Epithelial cell of esophagus (primary cell): ENCODE measurements around the gene MESP2.
A peak's percentile ranks its signal among the peaks of the same experiment; 100 is the strongest.

Experiments used
- DNase-seq: peaks from one replicate; pipeline ENCODE4 v3.0.0; 2010; ENCODE audit warnings: low read depth
- H3K4me3 ChIP-seq: 2 replicates; pipeline ENCODE4 v1.5.1; 2011; ENCODE audit warnings: mild to moderate bottlenecking, low read length, control low read depth
- TF ChIP-seq, protein P1 (sequence below): IDR thresholded peaks from 2 replicates; pipeline ENCODE4 v1.5.1; 2011; ENCODE audit warnings: low read depth, mild to moderate bottlenecking, low read length, control low read depth, inconsistent platforms; ENCODE audit not compliant: insufficient read depth; ENCODE audit errors: missing control alignments

The MESP2 gene

DNA sequence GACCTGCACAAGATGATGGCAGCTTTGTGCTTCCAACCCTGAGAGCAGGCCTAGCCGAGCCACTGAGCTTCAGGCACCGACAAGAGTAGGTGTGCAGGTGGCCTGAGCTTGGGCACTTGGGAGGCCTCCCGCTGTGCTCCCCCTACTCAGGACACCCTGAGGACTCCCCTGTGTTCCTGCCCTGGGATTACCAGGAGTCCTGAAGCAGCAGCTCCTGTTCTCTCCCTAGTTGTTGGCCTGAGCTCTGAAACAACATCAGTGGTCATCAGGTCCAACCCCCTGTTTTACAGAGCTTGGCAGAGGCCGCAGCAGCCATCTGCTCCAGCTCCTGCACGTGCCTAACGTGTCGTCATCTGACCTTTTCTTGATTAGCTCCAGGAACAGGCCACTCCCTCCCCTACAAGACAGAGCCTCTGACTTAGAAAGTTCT lies 8.0 kb upstream of the MESP2 start:
- DNase-seq: no peak
- TF ChIP-seq, protein P1, sequence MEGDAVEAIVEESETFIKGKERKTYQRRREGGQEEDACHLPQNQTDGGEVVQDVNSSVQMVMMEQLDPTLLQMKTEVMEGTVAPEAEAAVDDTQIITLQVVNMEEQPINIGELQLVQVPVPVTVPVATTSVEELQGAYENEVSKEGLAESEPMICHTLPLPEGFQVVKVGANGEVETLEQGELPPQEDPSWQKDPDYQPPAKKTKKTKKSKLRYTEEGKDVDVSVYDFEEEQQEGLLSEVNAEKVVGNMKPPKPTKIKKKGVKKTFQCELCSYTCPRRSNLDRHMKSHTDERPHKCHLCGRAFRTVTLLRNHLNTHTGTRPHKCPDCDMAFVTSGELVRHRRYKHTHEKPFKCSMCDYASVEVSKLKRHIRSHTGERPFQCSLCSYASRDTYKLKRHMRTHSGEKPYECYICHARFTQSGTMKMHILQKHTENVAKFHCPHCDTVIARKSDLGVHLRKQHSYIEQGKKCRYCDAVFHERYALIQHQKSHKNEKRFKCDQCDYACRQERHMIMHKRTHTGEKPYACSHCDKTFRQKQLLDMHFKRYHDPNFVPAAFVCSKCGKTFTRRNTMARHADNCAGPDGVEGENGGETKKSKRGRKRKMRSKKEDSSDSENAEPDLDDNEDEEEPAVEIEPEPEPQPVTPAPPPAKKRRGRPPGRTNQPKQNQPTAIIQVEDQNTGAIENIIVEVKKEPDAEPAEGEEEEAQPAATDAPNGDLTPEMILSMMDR: no peak
- no peak overlapping the region for H3K4me3 ChIP-seq

DNA sequence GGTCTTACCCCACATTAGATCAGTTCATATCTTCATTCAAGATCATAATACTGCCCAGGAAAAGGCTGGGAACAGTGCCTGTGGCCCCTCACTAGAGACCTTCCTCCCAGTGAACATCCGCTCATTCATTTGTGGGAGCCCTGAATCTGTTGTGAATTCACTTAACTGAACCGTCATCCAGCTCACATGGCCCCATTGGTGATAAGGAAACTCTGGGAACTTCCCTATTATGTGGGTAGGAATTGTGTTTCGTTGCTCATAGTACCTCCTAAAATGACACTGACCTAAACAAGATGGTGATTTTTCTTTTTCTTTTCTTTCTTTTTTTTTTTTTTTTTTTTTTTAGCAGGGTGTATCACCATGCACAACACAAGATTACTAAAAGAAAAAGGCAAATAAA lies 6.8 kb upstream of the MESP2 start:
- no peak overlapping the region for H3K4me3 ChIP-seq
- DNase-seq: no peak

DNA sequence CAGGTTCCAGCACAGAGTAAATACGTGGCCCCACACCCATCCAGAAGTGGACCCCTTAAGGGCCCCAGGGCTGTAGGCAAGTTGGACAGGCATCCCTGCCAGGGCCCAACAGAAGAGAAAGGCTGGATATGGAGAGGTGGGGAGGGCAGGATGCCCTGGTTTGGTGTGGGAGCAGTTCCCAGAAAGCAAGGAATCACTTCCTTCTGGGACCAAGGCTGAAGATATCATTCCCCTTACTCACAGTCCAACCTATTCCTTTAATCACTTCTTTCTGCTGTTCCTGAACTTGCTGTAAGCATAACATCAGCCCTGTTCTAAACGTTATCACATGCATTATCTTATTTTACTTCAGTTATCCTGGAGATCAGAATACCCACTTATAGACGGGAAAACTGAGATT lies 6.1 kb upstream of the MESP2 start:
- H3K4me3 ChIP-seq: no peak overlapping the region
- TF ChIP-seq, protein P1: no peak
- DNase-seq: no peak

More for the DNA sequence above, 6.8 kb upstream of the MESP2 start:
- TF ChIP-seq, protein P1: no peak

DNA sequence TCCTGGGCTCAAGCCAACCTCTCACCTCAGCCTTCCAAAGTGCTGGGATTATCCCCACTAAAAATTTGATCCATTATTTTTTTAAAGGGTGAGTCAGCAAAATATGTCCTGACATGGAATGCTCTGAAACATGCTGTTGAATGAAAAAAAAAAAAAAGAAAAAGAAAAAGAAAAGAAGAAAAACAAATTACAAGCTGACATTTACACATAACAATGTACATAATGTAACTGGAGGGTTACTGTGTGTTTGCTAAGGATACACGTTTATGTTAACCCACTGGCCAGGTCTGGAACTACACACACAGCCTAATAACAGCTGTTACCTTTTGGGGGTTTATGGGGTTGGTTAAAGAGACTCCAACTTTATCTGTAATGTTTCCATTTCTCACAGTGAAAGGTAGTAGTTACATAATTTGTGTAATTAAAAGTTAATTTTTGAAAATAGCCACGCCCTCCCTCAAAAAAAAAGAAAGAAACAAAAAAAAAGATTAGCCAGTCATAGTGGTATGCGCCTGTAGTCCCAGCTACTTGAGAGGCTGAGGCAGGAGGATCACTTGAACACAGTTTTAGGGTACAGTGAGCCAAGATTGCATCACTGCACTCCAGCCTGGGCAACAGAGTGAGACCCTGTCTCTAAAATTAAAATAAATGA lies 3.1 kb upstream of the MESP2 start:
- H3K4me3 ChIP-seq: no peak overlapping the region
- TF ChIP-seq, protein P1: peak; percentile 51
- DNase-seq: peak; percentile 56

DNA sequence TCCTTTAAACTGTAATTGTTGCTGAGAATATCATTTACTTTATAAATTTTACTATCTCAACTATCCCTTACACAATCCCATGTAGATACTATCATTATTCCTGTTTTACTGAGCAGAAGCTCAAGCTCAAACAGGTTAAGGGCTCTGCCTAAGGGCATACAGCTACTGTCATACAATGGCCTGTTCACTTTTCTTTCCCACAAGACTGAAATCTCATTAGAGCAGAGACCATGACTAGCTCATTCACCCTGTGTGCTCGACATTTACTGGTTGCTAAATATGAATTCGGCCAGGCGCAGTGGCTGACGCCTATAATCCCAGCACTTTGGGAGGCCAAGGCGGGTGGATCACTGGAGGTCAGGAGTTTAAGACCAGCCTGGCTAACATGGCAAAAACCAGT lies 1.6 kb upstream of the MESP2 start:
- TF ChIP-seq, protein P1: no peak
- peak; percentile 93 for DNase-seq
- H3K4me3 ChIP-seq: no peak overlapping the region

DNA sequence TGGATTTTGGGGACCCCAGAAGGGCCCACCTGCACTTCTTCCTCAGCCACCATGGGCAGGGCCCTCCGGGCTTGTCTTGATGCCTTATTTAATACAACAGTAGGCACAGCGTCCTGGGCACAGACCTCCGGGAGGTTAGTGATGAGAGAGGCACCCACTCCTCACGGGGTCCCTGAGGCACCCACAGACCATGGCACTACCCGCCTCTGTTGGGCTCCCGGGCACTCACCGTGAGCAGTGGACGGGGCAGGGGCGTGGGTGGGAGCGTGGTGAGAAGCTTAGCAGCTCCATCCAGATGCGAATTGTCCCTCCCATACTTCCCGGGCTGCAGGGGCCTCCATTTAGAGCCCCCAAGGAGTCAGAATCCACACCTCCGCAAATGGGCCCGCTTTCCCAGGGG lies 317 bp upstream of the MESP2 start:
- DNase-seq: no peak
- no peak overlapping the region for H3K4me3 ChIP-seq
- TF ChIP-seq, protein P1: no peak

DNA sequence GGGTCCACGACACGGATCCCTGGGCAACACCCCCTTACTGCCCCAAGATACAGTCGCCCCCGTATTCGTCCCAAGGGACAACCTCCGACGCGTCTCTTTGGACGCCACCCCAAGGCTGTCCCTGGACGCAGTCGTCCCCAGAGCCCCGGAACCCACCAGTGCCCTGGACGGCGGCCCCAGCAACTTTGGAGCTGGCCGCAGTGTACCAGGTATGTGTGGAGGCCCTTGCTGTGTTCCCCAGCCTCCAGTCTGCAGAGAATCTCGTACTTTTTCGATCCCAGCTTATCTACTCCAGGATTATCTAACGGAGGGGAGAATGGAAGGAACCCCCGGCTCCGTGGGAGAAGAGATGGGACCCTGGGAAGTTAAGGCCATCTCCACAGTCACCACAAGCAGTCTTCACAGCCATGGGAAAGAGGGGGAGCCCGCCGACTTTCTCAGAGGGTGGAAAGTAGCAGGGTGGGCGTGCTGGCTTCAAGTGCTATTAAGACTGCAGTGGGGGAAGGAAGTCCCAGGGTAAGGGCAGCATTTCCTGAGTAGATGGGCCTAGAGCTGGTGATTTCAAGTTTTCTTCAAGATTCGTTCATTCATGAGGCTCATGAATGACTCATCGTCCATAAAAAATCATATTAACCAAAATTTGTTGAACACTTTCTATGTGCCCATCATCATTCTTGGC lies 1.1 kb downstream of the MESP2 start:
- H3K4me3 ChIP-seq: no peak overlapping the region
- no peak for DNase-seq
- TF ChIP-seq, protein P1: no peak
